Progenitor cell of endocrine pancreas (in vitro differentiated cells): ENCODE measurements around the gene TECTB. TPM values are rescaled to one million over a fixed set of nuclear protein-coding genes. Genes with fewer than 3 reads are reported as not detected.

Source experiments
- DNase-seq: peaks from one replicate; pipeline ENCODE4 v3.0.0; 2021; ENCODE audit warnings: low spot score; ENCODE audit not compliant: unreplicated experiment
- H3K27ac Mint-ChIP-seq: 2 replicates; pipeline ENCODE4 v1.8.0; 2021; ENCODE audit warnings: mild to moderate bottlenecking, moderate library complexity, mixed read lengths
- H3K27me3 Mint-ChIP-seq: 2 replicates; pipeline ENCODE4 v1.8.0; 2021; ENCODE audit warnings: mixed read lengths
- H3K36me3 Mint-ChIP-seq: 2 replicates; pipeline ENCODE4 v1.8.0; 2022; ENCODE audit warnings: mixed read lengths; ENCODE audit not compliant: insufficient read depth
- H3K4me1 Mint-ChIP-seq: 2 replicates; pipeline ENCODE4 v1.8.0; 2021; ENCODE audit warnings: low read depth, mixed read lengths
- H3K4me3 Mint-ChIP-seq: 2 replicates; pipeline ENCODE4 v1.8.0; 2021; ENCODE audit warnings: low read depth, mild to moderate bottlenecking, moderate library complexity, mixed read lengths
- H3K9me3 Mint-ChIP-seq: 2 replicates; pipeline ENCODE4 v1.8.0; 2021; ENCODE audit warnings: low read depth, mixed read lengths
- microRNA-seq: library from miRNA; unstranded; fragments of <30 nt; microRNA quantifications from one replicate; pipeline ENCODE4 v1.1.0, GENCODE V29; 2020; ENCODE audit warnings: borderline number of aligned reads; ENCODE audit not compliant: unreplicated experiment
- total RNA-seq: library from RNA; stranded (reverse); gene quantifications from 2 replicates; pipeline ENCODE4 v1.2.1, GENCODE V29; 2021
- TF ChIP-seq, protein P1 (sequence below): fragments of 200-600 bp; sonication (generic); IDR thresholded peaks from one replicate; pipeline ENCODE4 v1.5.0; 2021; ENCODE audit warnings: antibody characterized with exemption, mild to moderate bottlenecking; ENCODE audit not compliant: unreplicated experiment

TECTB gene
- total RNA-seq, 1 donor from 2014 or later, result not detected

DNA sequence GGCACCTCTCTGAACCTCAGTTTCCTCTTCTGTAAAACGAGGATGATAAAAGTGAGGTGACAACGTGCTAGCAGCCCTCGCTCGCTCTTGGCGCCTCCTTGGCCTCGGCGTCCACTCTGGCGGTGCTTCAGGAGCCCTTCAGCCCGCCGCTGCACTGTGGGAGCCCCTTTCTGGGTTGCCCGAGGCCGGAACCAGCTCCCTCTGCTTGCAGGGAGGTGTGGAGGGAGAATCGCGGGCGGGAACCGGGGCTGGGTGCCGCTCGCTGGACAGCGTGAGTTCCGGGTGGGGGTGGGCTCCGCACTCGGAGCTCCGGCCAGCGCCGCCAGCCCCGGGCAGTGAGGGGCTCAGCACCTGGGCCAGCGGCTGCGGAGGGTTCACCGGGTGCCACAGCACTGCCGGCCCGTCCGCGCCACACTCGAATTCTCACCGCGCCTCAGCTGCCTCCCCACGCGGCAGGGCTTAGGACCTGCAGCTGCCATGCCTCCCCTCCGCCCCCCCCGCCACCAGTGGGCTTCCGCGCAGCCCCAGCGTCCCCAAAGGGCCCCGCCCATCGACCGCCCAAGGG is 66.4 kb downstream of the TECTB start:
- Mint-ChIP-seq H3K9me3 (no peaks in the 10 kb centered on the region), H3K4me1 (no peaks in the 10 kb centered on the region), H3K4me3 (no peak overlapping the region), H3K27me3 (peaks cover 6% of the 10 kb centered on the region), H3K27ac (no peak overlapping the region), H3K36me3 (no peaks in the 10 kb centered on the region)
- TF ChIP-seq, protein P1, sequence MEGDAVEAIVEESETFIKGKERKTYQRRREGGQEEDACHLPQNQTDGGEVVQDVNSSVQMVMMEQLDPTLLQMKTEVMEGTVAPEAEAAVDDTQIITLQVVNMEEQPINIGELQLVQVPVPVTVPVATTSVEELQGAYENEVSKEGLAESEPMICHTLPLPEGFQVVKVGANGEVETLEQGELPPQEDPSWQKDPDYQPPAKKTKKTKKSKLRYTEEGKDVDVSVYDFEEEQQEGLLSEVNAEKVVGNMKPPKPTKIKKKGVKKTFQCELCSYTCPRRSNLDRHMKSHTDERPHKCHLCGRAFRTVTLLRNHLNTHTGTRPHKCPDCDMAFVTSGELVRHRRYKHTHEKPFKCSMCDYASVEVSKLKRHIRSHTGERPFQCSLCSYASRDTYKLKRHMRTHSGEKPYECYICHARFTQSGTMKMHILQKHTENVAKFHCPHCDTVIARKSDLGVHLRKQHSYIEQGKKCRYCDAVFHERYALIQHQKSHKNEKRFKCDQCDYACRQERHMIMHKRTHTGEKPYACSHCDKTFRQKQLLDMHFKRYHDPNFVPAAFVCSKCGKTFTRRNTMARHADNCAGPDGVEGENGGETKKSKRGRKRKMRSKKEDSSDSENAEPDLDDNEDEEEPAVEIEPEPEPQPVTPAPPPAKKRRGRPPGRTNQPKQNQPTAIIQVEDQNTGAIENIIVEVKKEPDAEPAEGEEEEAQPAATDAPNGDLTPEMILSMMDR, result no peak
- no peak for DNase-seq

DNA sequence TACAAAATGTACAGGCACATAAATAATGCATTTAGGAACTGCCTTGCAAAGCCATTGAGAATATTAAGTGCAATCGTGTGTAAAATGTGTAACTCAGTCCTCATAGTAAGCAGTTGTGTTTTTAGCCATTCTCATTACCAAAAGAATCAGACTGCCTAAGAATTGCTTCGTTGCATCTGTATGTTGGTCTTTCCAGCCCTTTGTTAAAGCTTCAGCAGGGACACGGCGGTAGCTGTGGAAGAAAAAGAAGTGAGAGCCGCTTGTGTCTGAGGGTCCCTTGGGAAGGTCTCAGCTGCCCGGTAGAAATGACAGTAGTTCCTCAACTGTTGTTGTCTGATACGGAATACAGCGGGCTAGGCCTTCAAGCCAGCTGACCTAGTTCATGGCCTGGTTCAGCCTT is 67.9 kb downstream of the TECTB start:
- no peak for DNase-seq
- peaks cover 3% of the 10 kb centered on the region for H3K27me3 Mint-ChIP-seq
- TF ChIP-seq, protein P1, result no peak
- H3K4me3 Mint-ChIP-seq, result no peak overlapping the region
- no peaks in the 10 kb centered on the region for H3K4me1 Mint-ChIP-seq
- no peaks in the 10 kb centered on the region for H3K36me3 Mint-ChIP-seq
- no peaks in the 10 kb centered on the region for H3K9me3 Mint-ChIP-seq
- peak overlapping the region; percentile 7 for H3K27ac Mint-ChIP-seq

DNA sequence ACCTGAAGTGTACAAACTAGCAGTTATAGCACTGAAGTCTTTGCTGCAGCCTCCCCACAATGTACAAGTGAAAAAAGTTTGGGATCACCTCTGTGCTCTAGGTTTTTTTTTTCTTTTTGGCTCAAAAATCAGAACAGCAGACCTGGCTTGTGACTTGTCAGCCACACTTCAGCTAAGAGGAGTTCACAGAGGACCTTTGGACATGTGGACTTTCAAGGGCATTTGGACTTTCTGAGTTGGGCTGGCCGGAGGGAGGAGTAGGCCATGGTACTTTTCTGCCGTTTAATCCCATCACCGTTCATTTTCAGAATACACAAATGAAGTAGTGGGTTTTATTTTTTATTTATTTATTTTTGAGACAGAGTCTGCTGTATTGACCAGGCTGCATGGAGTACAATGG is 68.8 kb downstream of the TECTB start:
- Mint-ChIP-seq H3K4me3 (no peak overlapping the region), H3K27me3 (peaks cover 3% of the 10 kb centered on the region), H3K9me3 (no peaks in the 10 kb centered on the region), H3K27ac (no peak overlapping the region), H3K36me3 (no peaks in the 10 kb centered on the region), H3K4me1 (no peaks in the 10 kb centered on the region)
- DNase-seq, result no peak
- TF ChIP-seq, protein P1, result no peak

DNA sequence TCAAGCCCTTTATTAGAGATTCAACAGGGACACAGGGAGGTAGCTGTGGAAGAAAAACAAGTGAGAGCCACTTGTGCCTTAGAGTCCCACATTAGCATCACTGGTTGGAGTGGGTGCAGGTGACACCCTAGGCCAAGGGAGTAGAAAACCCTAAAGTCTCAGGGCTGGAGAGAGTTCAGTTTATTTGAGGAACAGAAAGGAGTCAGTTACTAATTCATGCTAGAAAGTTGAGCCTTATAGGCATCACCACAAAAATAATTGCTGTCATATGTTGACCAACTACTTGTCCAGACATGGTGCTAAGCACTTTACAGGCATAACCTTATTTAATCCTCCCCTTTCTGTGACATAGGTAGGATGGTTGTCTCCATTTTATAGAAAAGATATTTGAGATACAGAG is 69.8 kb downstream of the TECTB start:
- TF ChIP-seq, protein P1, result no peak
- no peak for DNase-seq
- H3K27ac Mint-ChIP-seq, result no peak overlapping the region
- H3K9me3 Mint-ChIP-seq, result no peaks in the 10 kb centered on the region
- no peaks in the 10 kb centered on the region for H3K4me1 Mint-ChIP-seq
- no peaks in the 10 kb centered on the region for H3K27me3 Mint-ChIP-seq
- no peak overlapping the region for H3K4me3 Mint-ChIP-seq
- H3K36me3 Mint-ChIP-seq, result no peaks in the 10 kb centered on the region

Small RNA genes within 50 kb of the gene (microRNA-seq; reads per million reads assigned to microRNA genes)
- gene MIR6715A, result not detected
- gene MIR6715B, result not detected

Other genes with a start within 250 kb of the TECTB start
- gene GPAM, start 99.6 kb upstream of the TECTB start, total RNA-seq, result 19.7 and 20.1 TPM in 2 replicates
- gene ACSL5, start 90.7 kb downstream of the TECTB start, total RNA-seq, result 0.22 and 0.33 TPM in 2 replicates
- 46.8 and 47.9 TPM in 2 replicates for gene ZDHHC6, start 163.5 kb downstream of the TECTB start, total RNA-seq
- 39.4 and 41.0 TPM in 2 replicates for gene VTI1A, start 163.8 kb downstream of the TECTB start, total RNA-seq